B cell (primary cell): ENCODE data around the gene DPH7.

Experiments
- CTCF ChIP-seq: fragments of 200-600 bp; IDR thresholded peaks from one replicate; pipeline ENCODE4 v1.8.0; 2022; ENCODE audit warnings: antibody characterized with exemption, mild to moderate bottlenecking
- EZH2 ChIP-seq: IDR thresholded peaks from 2 replicates; pipeline ENCODE4 v1.6.1; 2012; ENCODE audit warnings: borderline replicate concordance, low read depth, mild to moderate bottlenecking, moderate library complexity, low read length; ENCODE audit not compliant: insufficient read depth, poor library complexity, severe bottlenecking

GRCh38 chr9:137524161-137524980 lies 54.4 kb downstream of the DPH7 start:
- TF ChIP-seq CTCF: no peak
- TF ChIP-seq EZH2: no peak
